ENCODE results near the gene PTPRO. TPM values are rescaled to one million over a fixed set of nuclear protein-coding genes. Genes with fewer than 3 reads are reported as not detected.
"Not testable (repeated sequence)": the region's sequence is repeated elsewhere in the genome, so short reads cannot be mapped to it uniquely, and the experiment has no call there.

Gene PTPRO
- total RNA-seq, 2 donors from 2014 or later = 1.3 to 2.6 TPM

GRCh38 chr12:15608941-15609340, 286.6 kb downstream of the PTPRO start:
- H3K4me1 ChIP-seq = no peaks in the 10 kb centered on the region
- H3K27me3 ChIP-seq = no peaks in the 10 kb centered on the region
- no peak for ATAC-seq
- H3K36me3 ChIP-seq (replicated peaks in 1 of 2; ENCODE audit: insufficient read depth in 1 of 2, low read depth in 2 of 2) = no peaks in the 10 kb centered on the region
- intact Hi-C loops (cut with DNase I) = no loop called here
- 27 to 29% methylated on average over 1 of the region's 1 CpG for WGBS, 2 donors
- TF ChIP-seq CTCF (IDR thresholded peaks at IDR 0.05) (no peak), POLR2A (IDR thresholded peaks at IDR 0.05) (no peak)
- DNase-seq = no peak
- H3K9me3 ChIP-seq = no peaks in the 10 kb centered on the region
- H3K27ac ChIP-seq = no peak overlapping the region
- no peak overlapping the region for H3K4me3 ChIP-seq

- Histone ChIP-seq H3K27me3 (no peaks in the 10 kb centered on the region), H3K27ac (no peak overlapping the region), H3K4me1 (no peaks in the 10 kb centered on the region), H3K36me3 (replicated peaks in 1 of 2; ENCODE audit: insufficient read depth in 1 of 2, low read depth in 2 of 2) (no peaks in the 10 kb centered on the region), H3K9me3 (no peaks in the 10 kb centered on the region), H3K4me3 (no peak overlapping the region)
- 88% methylated on average over 1 of the region's 1 CpG for WGBS, 2 donors
- intact Hi-C loops (cut with DNase I) = no loop called here
- no peak for TF ChIP-seq POLR2A (IDR thresholded peaks at IDR 0.05)
- no peak for TF ChIP-seq CTCF (IDR thresholded peaks at IDR 0.05)
- no peak for ATAC-seq
- no peak for DNase-seq
These were observed 291.7 kb downstream of the PTPRO start for GRCh38 chr12:15613981-15614380.

- H3K4me3 ChIP-seq; ATAC-seq; H3K4me1 ChIP-seq; H3K27ac ChIP-seq; H3K9me3 ChIP-seq; DNase-seq; H3K36me3 ChIP-seq (replicated peaks in 1 of 2; ENCODE audit: insufficient read depth in 1 of 2, low read depth in 2 of 2); intact Hi-C loops (cut with DNase I); H3K27me3 ChIP-seq: not testable (repeated sequence)
- 77 to 82% methylated on average over 8 of the region's 8 CpGs for WGBS, 2 donors
These were observed 294.2 kb downstream of the PTPRO start for GRCh38 chr12:15616495-15616894.

GRCh38 chr12:15620741-15621539, 298.6 kb downstream of the PTPRO start:
- Histone ChIP-seq H3K4me1 (no peaks in the 10 kb centered on the region), H3K4me3 (no peak overlapping the region), H3K27me3 (no peaks in the 10 kb centered on the region), H3K9me3 (no peaks in the 10 kb centered on the region), H3K27ac (no peak overlapping the region), H3K36me3 (replicated peaks in 1 of 2; ENCODE audit: insufficient read depth in 1 of 2, low read depth in 2 of 2) (peaks cover 0 to 4% of the 10 kb centered on the region in 2 donors)
- WGBS, 2 donors = 58 to 78% methylated on average over 4 of the region's 4 CpGs
- no peak for DNase-seq
- TF ChIP-seq POLR2A (IDR thresholded peaks at IDR 0.05) (no peak), CTCF (IDR thresholded peaks at IDR 0.05) (no peak)
- ATAC-seq = no peak
- intact Hi-C loops (cut with DNase I) = no loop called here

- Histone ChIP-seq H3K9me3 (no peaks in the 10 kb centered on the region), H3K36me3 (replicated peaks in 1 of 2; ENCODE audit: insufficient read depth in 1 of 2, low read depth in 2 of 2) (peaks cover 0 to 4% of the 10 kb centered on the region in 2 donors), H3K4me1 (peaks cover 5% of the 10 kb centered on the region), H3K27ac (no peak overlapping the region), H3K4me3 (no peak overlapping the region), H3K27me3 (no peaks in the 10 kb centered on the region)
- DNase-seq (no peak), ATAC-seq (no peak)
- intact Hi-C loops (cut with DNase I) = no loop called here
- WGBS, 2 donors = 92 to 97% methylated on average over 2 of the region's 2 CpGs
- TF ChIP-seq CTCF (IDR thresholded peaks at IDR 0.05) = no peak
- no peak for TF ChIP-seq POLR2A (IDR thresholded peaks at IDR 0.05)
These were observed 302.8 kb downstream of the PTPRO start for GRCh38 chr12:15625075-15625474.

Data from body of pancreas (tissue), 4 donors.